Endothelial cell of umbilical vein (primary cell): Measurements from ENCODE around the gene ARFRP1. TPM values are rescaled to one million over a fixed set of nuclear protein-coding genes. Genes with fewer than 3 reads are reported as not detected.

Experiments
- BruUV-seq: library from RNA; stranded (reverse); fragments of 400-500 nt; replicated peaks from 2 replicates; lab custom pipeline; 2021; lab: Mats Ljungman, UMichigan
- CTCF ChIA-PET: fragments of 300-600, 350-600 bp; sonication (Branson Sonifier 250); formaldehyde crosslinking; loops from one replicate; lab custom pipeline; 2021; ENCODE audit warnings: antibody characterized with exemption, inconsistent platforms; lab: Charles Lee
- POLR2A ChIA-PET: fragments of 300-600, 350-600 bp; sonication (Branson Sonifier 250); formaldehyde crosslinking; loops from one replicate; lab custom pipeline; 2021; ENCODE audit warnings: antibody characterized with exemption, inconsistent platforms; lab: Charles Lee
- DNase-seq: peaks from one replicate; pipeline ENCODE4 v3.0.0-alpha.2; 2011; ENCODE audit warnings: low read depth, low spot score
- FAIRE-seq: peaks from 2 replicates; lab custom pipeline; 2011; peaks lifted over from hg19 to GRCh38; lab: Jason Lieb, UNC
- H2AFZ ChIP-seq: 2 replicates; pipeline ENCODE4 v1.6.0; 2012; ENCODE audit warnings: low read depth, low read length, control low read depth, inconsistent platforms
- H3K27ac ChIP-seq: 2 replicates; pipeline ENCODE4 v1.5.1; 2011; ENCODE audit warnings: low read depth, mild to moderate bottlenecking, control low read depth, low read length, moderate library complexity; ENCODE audit not compliant: insufficient read depth
- H3K27me3 ChIP-seq, 2 experiments: 2 replicates each; pipeline versions ENCODE4 v1.6.0 to v1.6.1; 2011; ENCODE audit warnings: low read length in 2 of 2, mixed read lengths in 1 of 2; ENCODE audit not compliant: control insufficient read depth in 2 of 2, insufficient read depth in 2 of 2
- H3K36me3 ChIP-seq, 2 experiments: 2 replicates in 1 of 2; 3 replicates in 1 of 2; pipeline ENCODE4 v1.5.1; 2011; ENCODE audit warnings: low read length in 2 of 2, mild to moderate bottlenecking in 1 of 2, moderate library complexity in 1 of 2; ENCODE audit not compliant: control insufficient read depth in 2 of 2, insufficient read depth in 2 of 2; ENCODE audit errors: extremely low read depth in 1 of 2
- H3K4me1 ChIP-seq: 3 replicates; pipeline ENCODE4 v1.5.1; 2011; ENCODE audit warnings: mild to moderate bottlenecking, low read length; ENCODE audit not compliant: control insufficient read depth, insufficient read depth; ENCODE audit errors: extremely low read depth
- H3K4me2 ChIP-seq: 2 replicates; pipeline ENCODE4 v1.6.1; 2011; ENCODE audit warnings: low read length, control low read depth, mixed read lengths; ENCODE audit not compliant: insufficient read depth
- H3K4me3 ChIP-seq, 3 experiments: fragments of 200-600 bp in 1 of 3; sonication (generic), shearing (Covaris generic) in 1 of 3; replicated peaks in 1 of 3; 2 replicates each; pipeline ENCODE4 v1.5.1; 2011 to 2016; ENCODE audit warnings: control low read depth in 3 of 3, low read length in 3 of 3, mild to moderate bottlenecking in 2 of 3, inconsistent platforms in 1 of 3, low read depth in 1 of 3, moderate library complexity in 1 of 3; ENCODE audit not compliant: insufficient read depth in 1 of 3
- H3K79me2 ChIP-seq: 2 replicates; pipeline ENCODE4 v1.6.0; 2012; ENCODE audit warnings: low read length, inconsistent platforms; ENCODE audit not compliant: control insufficient read depth, insufficient read depth
- H3K9ac ChIP-seq: replicated peaks from 2 replicates; pipeline ENCODE3; 2011; ENCODE audit warnings: low read length, control low read depth; ENCODE audit not compliant: insufficient read depth; ENCODE audit errors: extremely low read depth
- H3K9me1 ChIP-seq: replicated peaks from 3 replicates; pipeline ENCODE4 v1.6.0; 2011; ENCODE audit warnings: mild to moderate bottlenecking, low read length; ENCODE audit not compliant: control insufficient read depth, insufficient read depth; ENCODE audit errors: extremely low read depth
- H3K9me3 ChIP-seq: replicated peaks from 2 replicates; pipeline ENCODE4 v1.5.1; 2012; ENCODE audit warnings: low read length, inconsistent platforms; ENCODE audit not compliant: control insufficient read depth, insufficient read depth
- H4K20me1 ChIP-seq: replicated peaks from 2 replicates; pipeline ENCODE3; 2011; ENCODE audit warnings: mild to moderate bottlenecking, low read length; ENCODE audit not compliant: control insufficient read depth, insufficient read depth; ENCODE audit errors: extremely low read depth
- EZH2 ChIP-seq: IDR thresholded peaks from 2 replicates; pipeline ENCODE4 v1.6.1; 2012; ENCODE audit warnings: borderline replicate concordance, low read depth, mild to moderate bottlenecking, moderate library complexity, low read length, inconsistent platforms; ENCODE audit not compliant: severe bottlenecking
- FOS ChIP-seq: IDR thresholded peaks from 2 replicates; pipeline ENCODE4 v1.6.1; 2011; ENCODE audit warnings: mild to moderate bottlenecking, low read length, moderate library complexity, borderline replicate concordance; ENCODE audit not compliant: insufficient read depth
- GATA2 ChIP-seq: IDR thresholded peaks from 2 replicates; pipeline ENCODE4 v1.7.0; 2011; ENCODE audit warnings: low read depth, mild to moderate bottlenecking, moderate library complexity, mixed read lengths, low read length; ENCODE audit not compliant: insufficient read length, insufficient read depth
- JUN ChIP-seq: IDR thresholded peaks from 2 replicates; pipeline ENCODE4 v1.6.1; 2011; ENCODE audit warnings: borderline replicate concordance, low read depth; ENCODE audit not compliant: insufficient read length, insufficient read depth
- MAX ChIP-seq: IDR thresholded peaks from 2 replicates; pipeline ENCODE4 v1.6.1; 2011; ENCODE audit not compliant: insufficient read depth, insufficient read length
- MYC ChIP-seq: IDR thresholded peaks from one replicate; pipeline ENCODE4 v1.6.1; 2011; ENCODE audit warnings: mild to moderate bottlenecking, low read depth, low read length
- POLR2A ChIP-seq: IDR thresholded peaks from 2 replicates; pipeline ENCODE4 v1.6.1; 2012; ENCODE audit warnings: low read depth, mild to moderate bottlenecking, control low read depth, low read length
- POLR2AphosphoS5 ChIP-seq: IDR thresholded peaks from 2 replicates; pipeline ENCODE4 v1.6.1; 2012; ENCODE audit warnings: low read depth, mild to moderate bottlenecking, control low read depth, low read length, moderate library complexity; ENCODE audit not compliant: insufficient read depth
- dilution Hi-C: fragments of 300-500 bp; cut with MboI; formaldehyde crosslinking; loops from one replicate; pipeline ENCODE4 v1.15.0; 2019; ENCODE audit warnings: low sequenced_read_pairs; ENCODE audit not compliant: extremely low pct_ligation_motif_present
- intact Hi-C: fragments of 100-400 bp; cut with micrococcal nuclease; formaldehyde crosslinking; loops from one replicate; pipeline ENCODE4 v1.10.0; 2022
- polyA plus RNA-seq, 4 experiments: library from polyadenylated mRNA; depleted of rRNA in 3 of 4; stranded (reverse) in 3 of 4; unstranded in 1 of 4; fragments of >200 nt; gene quantifications; 2 replicates each; pipeline versions ENCODE4 v1.2.1 to v1.2.3, GENCODE V29; 2011 to 2012; ENCODE audit warnings: missing spikeins in 1 of 4
- total RNA-seq: library from RNA; stranded (reverse); gene quantifications from 2 replicates; pipeline ENCODE4 v1.2.3, GENCODE V29; 2021
- TF ChIP-seq, protein P1 (sequence below), 2 donors: IDR thresholded peaks; 1 replicate in 1 of 2; 2 replicates in 1 of 2; pipeline ENCODE4 v1.5.1; 2011; ENCODE audit warnings: low read length in 2 of 2, mild to moderate bottlenecking in 2 of 2, moderate library complexity in 2 of 2, control low read depth in 1 of 2, inconsistent platforms in 1 of 2, low read depth in 1 of 2; ENCODE audit not compliant: insufficient read depth in 1 of 2; ENCODE audit errors: extremely low read depth in 1 of 2

Gene ARFRP1
- total and polyA plus RNA-seq, 2 donors (not counting 3 experiments of a cell fraction or from before 2014, with no cell fraction given) = 48.7 to 51.6 TPM

GRCh38 chr20:63687419-63688178 lies 20.2 kb downstream of the ARFRP1 start:
- CTCF ChIA-PET = interaction anchor here (0.8 to 3.2 kb wide), 9 partner anchors 9 to 150 kb away, joined by 3 to 13 read pairs (median 4); partner anchors contain the start of genes ARFRP1, PTK6, TNFRSF6B and ZGPAT
- Histone ChIP-seq H3K36me3 (no peaks in the 10 kb centered on the region), H4K20me1 (no peaks in the 10 kb centered on the region), H3K4me2 (no peak overlapping the region), H3K27me3 (no peaks in the 10 kb centered on the region), H3K4me3 (no peak overlapping the region), H3K4me1 (peaks cover 40% of the 10 kb centered on the region), H3K27ac (peak overlapping the region; percentile 79), H3K9ac (peak overlapping the region; percentile 10), H3K79me2 (peaks cover 4% of the 10 kb centered on the region), H3K9me3 (no peaks in the 10 kb centered on the region), H3K9me1 (no peaks in the 10 kb centered on the region), H2AFZ (no peak overlapping the region)
- DNase-seq (no peak), FAIRE-seq (no peak)
- POLR2A ChIA-PET = interaction anchor here (1.6 kb wide), 1 partner anchor 20 kb away, joined by 9 read pairs; the partner anchor contains the start of genes ARFRP1 and ZGPAT
- intact Hi-C loops (loop anchor here (1.0 kb wide), 1 partner anchor 12 kb away; no protein-coding TSS in a partner anchor), dilution Hi-C loops (no loop called here)
- TF ChIP-seq FOS (no peak), EZH2 (no peak), POLR2AphosphoS5 (no peak), POLR2A (no peak), MAX (no peak), GATA2 (no peak), MYC (no peak), JUN (no peak)
- TF ChIP-seq, protein P1, sequence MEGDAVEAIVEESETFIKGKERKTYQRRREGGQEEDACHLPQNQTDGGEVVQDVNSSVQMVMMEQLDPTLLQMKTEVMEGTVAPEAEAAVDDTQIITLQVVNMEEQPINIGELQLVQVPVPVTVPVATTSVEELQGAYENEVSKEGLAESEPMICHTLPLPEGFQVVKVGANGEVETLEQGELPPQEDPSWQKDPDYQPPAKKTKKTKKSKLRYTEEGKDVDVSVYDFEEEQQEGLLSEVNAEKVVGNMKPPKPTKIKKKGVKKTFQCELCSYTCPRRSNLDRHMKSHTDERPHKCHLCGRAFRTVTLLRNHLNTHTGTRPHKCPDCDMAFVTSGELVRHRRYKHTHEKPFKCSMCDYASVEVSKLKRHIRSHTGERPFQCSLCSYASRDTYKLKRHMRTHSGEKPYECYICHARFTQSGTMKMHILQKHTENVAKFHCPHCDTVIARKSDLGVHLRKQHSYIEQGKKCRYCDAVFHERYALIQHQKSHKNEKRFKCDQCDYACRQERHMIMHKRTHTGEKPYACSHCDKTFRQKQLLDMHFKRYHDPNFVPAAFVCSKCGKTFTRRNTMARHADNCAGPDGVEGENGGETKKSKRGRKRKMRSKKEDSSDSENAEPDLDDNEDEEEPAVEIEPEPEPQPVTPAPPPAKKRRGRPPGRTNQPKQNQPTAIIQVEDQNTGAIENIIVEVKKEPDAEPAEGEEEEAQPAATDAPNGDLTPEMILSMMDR (IDR thresholded peaks at IDR 0.05; ENCODE audit: extremely low read depth in 1 of 2, insufficient read depth in 1 of 2, low read depth in 1 of 2, low read length in 2 of 2) = no peak
- BruUV-seq = no TSS peak
